Measurements from ENCODE around the gene ZNF774.
"Not testable (repeated sequence)": the region's sequence is repeated elsewhere in the genome, so short reads cannot be mapped to it uniquely, and the experiment has no call there.

The ZNF774 gene

DNA sequence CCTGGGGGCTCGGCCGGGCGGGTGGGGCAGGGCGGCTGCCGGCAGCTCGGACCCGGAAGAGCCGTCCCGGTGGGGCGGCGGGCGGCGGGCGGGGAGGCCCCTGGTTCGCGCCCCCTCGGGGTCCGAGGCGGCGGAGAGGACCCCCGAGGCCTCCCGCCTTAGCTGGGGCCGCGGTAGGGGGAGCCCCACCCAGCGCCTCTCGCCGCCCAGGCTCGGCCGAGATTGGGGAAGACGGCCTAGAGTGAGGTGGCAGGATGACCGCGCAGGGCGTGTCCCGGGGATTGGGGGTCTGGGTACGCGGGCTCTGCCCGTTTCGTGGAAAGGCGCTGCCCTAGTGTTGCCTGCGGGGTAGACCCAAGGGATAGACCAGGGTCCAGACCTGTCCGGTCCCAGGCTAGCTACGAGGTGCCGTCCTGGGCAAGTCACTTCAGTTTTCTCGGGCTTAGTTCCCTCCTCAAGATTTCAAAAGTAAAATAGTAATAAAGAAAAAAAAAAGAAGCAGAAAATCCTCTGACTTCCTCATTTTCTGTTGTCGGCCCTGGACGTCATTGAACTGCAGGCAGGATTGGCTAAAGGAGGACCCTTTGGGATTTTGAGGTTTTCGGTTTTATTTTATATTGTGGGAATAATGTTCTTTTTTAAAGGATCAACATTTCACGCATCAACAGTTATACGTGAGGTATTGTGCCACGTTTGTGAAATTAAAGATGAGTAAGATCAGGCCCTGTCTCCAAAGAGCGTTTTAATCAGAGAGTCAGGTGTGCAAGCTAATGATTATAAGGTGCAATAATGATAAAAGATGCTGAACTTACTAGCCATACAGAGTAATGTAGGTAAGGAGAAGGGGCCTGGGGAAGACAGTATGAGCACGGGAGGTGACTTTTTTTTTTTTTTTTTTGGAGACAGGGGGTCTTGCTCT is 36.6 kb downstream of the ZNF774 start:
- peak; percentile 21 to 28 for DNase-seq (ENCODE audit: low read depth in 1 of 2, low spot score in 1 of 2)

DNA sequence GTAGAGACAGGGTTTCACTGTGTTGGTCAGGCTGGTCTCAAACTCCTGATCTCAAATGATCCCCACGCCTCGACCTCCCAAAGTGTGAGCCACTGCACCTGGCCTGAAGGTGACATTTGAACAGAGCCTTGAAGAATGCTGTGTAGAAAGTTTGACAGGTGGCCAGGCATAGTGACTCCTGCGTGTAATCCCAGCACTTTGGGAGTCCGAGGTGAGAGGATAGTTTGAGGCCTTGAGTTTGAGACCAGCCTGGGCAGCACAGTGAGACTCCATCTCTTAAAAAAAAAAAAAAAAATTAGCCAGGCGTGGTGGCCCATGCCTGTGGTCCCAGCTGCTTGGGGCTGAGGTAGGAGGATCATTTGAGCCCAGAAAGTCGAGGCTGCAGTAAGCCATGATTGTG is 37.4 kb downstream of the ZNF774 start:
- DNase-seq (ENCODE audit: low read depth in 1 of 2, low spot score in 1 of 2), result no peak

DNA sequence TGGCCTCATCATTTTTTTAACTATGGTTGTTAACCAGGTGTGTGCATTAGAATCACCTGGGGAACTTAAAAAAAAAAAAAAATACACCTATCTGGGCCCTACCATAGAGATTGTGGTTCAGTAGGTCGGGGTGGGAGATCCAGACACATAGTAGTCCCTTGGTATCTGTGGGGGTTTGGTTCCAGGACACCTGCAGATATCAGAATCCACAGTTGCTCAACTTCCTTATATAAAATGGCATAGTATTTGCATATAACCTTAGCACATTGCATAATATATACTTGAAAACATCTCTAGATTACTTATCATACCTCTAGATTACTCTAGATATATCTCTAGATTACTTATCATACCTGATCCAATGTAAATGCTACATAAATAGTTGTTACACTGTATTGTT is 41.0 kb downstream of the ZNF774 start:
- no peak for DNase-seq (ENCODE audit: low read depth in 1 of 2, low spot score in 1 of 2)

DNA sequence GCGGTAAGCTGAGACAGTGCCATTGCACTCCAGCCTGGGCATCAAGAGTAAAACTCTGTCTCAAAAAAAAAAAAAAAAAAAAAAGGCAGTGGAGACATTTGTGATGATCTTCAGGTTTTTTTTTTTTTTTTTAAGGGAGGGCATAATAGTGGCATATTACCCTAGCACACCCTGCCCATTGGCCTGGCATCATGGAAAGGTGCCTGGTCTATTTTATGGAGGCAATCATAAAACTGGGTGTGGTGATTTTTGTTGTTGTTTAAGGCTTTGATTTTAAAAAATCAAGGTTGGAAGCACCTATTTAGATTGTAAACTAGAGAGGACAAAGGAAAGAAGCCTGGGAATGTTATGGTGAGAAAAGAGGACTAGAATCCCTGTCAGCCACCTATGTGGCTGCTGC is 42.0 kb downstream of the ZNF774 start:
- DNase-seq (ENCODE audit: low read depth in 1 of 2, low spot score in 1 of 2), result no peak

DNA sequence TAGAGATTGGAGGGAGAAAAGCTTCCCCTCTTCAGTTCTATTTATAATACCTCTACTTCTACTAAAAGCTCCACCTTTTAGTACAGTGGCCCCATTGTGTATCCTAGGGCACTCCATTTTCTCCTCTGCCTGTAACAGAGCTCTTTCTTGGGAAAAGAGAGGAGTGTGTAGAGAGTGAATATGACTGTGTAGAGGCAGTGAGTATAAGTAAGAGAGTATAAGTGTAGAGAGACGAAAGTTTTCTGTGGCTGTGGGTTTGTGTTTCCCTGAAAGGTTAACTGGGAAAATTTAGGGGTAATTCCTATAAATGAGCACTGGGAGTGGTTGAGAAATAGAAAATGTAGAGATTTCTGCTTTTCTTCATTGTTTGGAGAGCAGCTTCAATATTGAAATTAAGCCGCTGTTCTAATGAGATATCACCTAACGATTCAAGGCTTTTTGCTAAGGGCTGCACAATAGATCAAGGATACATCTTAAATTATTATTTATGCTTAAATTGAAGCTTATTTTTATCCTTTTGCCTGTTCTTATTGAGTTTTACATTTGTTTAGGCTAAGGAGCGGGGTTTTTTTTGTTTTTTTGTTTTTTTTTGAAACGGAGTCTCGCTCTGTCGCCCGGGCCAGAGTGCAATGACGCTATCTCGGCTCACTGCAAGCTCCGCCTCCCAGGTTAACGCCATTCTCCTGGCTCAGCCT is 42.8 kb downstream of the ZNF774 start:
- DNase-seq (ENCODE audit: low read depth in 1 of 2, low spot score in 1 of 2), result no peak

DNA sequence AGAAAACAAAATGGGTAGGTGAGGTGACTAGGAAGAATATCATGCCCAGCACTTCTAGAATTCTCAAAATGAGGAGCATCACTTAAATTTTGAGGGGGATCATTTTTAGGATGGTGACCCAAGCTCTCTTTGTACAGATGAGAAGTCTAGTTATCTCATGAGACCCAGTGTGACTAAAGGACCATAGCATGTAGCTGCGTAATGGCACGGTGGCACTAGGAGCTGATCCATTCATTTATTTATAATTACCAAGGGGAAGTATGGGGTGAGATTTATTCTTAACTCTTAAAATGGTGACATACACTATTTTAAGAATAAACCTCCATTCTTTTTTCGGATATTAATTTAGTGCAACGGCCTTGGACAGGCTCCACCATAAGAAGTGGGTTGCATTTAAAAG is 44.2 kb downstream of the ZNF774 start:
- no peak for DNase-seq (ENCODE audit: low read depth in 1 of 2, low spot score in 1 of 2)

DNA sequence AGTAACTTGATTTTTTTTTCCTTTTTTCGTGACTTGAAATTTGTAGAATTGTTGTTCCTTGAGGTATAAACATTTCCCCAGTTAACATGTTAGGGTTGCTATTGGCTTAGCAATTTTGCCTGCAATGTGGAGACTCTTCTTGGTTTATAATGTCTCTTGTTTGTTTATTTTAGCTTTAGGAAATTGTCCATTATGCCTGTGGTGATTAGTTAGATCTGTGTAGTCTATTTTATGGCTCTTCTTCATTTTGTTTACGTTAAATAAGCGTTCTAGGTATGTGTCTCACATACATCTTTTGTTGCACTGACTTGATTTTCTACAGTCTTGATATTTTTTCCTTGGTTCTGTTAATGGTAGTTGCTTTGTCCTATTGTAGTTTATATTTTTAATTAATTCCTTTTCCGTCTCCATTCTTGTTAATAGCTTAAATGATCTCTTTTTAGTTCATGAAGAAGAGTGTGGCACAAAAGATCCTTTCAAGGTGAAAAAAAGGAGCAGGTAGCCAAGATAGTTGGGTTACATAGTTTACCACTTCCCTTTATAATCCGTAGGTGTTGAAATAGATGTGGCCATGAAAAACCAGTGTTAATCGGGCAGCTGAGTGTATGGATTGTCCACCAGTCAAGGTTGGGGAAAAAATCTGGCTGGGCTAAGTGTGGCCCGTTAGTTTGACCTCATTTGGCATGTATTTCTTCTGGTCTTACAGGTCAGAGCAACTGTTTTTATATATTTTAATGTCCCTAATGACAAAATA is 48.1 kb downstream of the ZNF774 start:
- DNase-seq (ENCODE audit: low read depth in 1 of 2, low spot score in 1 of 2), result no peak

DNA sequence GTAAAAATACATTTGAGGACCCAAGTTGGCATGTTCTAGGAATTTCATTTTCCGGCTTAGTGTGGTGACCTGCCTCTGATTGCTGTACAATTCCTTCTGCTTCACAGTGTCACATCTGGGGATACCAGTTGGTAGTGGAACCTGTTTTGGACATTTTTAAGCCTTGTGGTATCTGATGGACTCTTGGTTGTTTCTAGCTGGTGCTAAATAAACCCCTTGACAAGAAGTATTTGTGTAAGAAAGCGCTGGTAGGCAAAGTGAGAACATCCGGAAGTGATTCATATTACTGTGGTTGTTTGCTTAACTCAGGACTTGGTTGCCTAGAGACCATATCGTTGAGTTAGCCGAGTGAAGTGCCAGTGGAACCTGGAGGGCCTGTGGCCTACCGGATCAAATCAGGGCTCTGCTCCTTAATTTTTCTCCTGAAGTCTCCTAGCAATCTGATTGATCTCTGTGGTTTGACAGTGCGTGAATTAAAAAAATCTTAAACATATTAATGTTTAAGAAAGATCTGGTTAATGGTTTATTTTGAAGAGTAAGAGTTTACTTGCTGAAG is 48.8 kb downstream of the ZNF774 start:
- DNase-seq (ENCODE audit: low read depth in 1 of 2, low spot score in 1 of 2), result peak in 1 of 2 donors; percentile 39

DNA sequence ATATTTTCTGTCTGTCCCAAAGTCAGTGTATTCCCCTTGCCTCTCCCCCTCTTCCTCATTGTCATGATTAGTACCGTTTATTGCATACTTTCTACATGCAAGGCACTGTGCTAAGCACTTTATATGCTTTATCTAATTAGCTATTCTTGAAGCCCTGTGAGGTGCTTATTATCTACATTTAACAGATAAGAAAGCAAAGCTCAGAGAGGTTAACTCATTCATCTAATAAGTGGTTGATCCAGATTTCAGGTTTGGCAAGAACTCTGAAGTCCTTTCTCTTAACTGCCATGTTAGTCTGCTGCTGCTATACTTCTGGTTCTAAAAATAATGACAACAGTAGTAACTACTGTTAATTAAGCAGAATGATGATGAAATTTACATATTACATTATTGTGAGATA is 49.4 kb downstream of the ZNF774 start:
- no peak for DNase-seq (ENCODE audit: low read depth in 1 of 2, low spot score in 1 of 2)

DNA sequence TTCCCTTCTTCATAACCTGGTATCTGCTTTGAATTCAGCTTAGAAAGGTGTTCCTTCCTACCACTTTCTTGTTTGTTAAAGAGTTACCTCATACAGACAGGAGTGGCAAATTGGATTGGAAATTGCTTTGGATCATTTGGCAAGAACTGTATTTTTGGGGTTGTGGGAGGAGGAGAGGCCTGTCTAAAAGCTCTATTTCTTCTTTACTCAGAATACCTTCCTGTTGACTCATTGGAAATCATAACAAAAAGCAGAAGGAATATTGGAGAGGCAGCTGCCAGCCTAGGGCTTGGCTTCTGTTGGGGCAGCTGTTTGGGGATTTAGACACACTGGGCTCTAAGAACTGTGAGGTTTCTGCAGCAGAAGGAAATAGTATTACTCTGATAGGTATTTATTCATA is 50.1 kb downstream of the ZNF774 start:
- no peak for DNase-seq (ENCODE audit: low read depth in 1 of 2, low spot score in 1 of 2)

DNA sequence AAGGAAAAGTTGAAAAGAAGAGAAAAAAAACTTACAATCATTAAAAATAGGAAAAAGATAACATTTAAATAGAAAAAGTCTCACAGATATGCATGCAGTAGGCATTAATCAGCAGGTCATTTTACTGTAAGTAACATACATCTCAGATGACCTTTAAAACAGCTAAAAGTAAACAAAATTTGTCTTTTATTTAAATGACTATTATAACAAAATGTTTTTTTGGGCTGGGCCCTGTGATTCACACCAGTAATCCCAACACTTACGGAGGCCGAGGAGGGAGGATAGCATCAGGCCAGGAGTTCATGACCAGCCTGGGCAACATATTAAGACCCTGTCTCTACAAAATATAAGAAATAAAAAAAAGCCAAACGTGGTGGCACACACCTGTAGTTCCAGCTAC is 50.7 kb downstream of the ZNF774 start:
- no peak for DNase-seq (ENCODE audit: low read depth in 1 of 2, low spot score in 1 of 2)

DNA sequence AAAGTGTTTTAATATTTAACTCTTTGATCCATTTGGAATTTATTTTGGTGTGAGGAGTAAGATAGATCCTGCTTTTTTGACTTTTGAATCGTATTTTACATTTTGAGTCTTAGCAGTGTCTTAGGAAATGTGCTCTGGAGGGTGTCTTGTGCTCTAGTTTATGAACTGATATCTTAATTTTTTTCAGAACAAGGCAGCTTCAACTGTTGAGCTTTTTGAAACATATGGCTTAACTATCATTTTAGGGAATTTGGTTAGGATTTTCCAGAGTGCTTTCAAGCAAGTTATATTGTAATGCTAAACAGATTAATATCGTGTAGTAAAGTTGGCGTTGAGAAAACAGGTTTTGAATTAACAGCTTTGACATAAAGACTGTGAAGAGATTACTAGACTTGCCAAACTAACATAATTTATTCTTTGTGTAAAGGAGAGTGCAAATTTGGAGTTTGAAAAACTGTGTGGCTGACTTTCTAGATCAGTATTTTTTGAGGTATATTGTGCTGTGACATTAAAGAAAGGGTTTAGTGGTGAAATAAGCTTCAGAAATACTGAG is 53.0 kb downstream of the ZNF774 start:
- DNase-seq (ENCODE audit: low read depth in 1 of 2, low spot score in 1 of 2), result no peak

DNA sequence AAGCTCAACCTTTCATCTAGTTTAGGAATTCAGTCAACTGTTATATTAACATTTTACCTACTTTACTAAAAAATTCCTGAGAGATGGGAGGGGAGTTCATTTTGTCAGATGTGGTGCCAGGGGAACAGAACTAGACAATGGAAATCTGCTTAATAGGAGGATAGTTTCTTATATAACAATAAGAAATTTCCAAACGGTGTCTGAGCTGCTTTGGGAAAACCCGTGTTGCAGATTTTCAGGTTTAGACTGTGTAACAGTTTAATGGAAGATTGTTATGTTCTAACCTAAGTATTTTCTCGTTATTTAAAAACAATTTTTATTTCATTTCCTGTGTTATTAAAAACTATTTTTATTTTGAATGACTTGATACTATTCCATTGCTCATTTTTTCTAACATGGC is 55.3 kb downstream of the ZNF774 start:
- no peak for DNase-seq (ENCODE audit: low read depth in 1 of 2, low spot score in 1 of 2)

DNA sequence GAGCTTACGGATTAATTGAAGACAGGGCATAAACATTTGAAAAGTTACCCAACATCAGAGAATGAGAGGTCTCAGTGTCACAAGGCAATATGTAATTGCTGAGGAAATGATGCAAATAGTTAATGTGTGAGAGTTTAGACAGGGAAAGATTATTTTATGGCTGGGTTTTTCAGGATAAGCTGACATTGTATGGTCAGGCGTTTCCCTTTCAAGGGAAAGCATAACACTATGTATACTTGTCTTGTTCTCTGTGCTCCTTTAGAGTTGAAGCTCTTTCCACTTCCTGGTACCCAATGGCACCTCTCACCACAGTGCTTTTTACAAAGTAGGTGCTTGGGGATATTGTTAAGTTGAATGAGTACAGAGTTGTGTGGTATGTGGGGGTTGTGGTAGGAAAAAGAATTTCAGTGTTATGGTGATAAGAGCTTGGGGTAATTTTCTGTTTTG is 55.8 kb downstream of the ZNF774 start:
- DNase-seq (ENCODE audit: low read depth in 1 of 2, low spot score in 1 of 2), result no peak

DNA sequence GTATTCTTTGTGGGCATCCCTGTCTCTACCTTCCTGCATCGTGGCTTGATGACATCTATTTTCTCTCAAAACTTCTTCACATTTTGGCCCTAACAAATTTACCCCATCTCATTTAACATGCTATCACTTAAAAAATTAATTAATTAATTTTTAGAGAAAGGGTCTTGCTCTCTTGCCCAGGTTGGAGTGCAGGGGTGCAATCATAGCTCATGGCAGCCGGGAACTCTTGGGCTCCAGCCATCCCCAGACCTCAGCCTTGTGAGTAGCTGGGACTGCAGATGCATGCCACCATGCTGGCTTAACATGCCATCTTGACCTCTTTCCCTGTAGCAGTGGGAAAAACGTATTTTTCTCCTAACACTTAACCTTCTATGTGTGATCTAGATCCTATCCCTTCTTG is 56.6 kb downstream of the ZNF774 start:
- no peak for DNase-seq (ENCODE audit: low read depth in 1 of 2, low spot score in 1 of 2)

DNA sequence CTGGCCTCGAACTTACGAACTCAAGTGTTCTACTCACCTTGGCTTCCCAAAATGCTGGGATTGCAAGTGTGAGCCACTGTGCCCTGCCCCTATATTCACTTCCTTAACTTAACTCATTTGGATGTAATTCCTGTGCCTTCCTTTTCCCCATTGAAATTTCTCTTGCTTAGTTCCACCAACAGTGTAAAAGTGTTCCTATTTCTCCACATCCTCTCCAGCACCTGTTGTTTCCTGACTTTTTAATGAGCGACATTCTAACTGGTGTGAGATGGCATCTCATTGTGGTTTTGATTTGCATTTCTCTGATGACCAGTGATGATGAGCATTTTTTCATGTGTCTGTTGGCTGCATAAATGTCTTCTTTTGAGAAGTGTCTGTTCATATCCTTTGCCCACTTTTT is 57.5 kb downstream of the ZNF774 start:
- DNase-seq (ENCODE audit: low read depth in 1 of 2, low spot score in 1 of 2), result not testable (repeated sequence)

DNA sequence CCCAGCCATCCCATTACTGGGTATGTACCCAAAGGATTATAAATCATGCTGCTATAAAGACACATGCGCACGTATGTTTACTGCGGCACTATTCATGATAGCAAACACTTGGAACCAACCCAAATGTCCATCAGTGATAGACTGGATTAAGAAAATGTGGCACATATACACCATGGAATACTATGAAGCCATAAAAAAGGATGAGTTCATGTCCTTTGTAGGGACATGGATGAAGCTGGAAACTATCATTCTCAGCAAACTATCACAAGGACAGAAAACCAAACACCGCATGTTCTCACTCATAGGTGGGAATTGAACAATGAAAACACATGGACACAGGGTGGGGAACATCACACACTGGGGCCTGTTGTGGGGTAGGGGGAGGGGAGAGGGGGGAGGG is 58.2 kb downstream of the ZNF774 start:
- not testable (repeated sequence) for DNase-seq (ENCODE audit: low read depth in 1 of 2, low spot score in 1 of 2)

DNA sequence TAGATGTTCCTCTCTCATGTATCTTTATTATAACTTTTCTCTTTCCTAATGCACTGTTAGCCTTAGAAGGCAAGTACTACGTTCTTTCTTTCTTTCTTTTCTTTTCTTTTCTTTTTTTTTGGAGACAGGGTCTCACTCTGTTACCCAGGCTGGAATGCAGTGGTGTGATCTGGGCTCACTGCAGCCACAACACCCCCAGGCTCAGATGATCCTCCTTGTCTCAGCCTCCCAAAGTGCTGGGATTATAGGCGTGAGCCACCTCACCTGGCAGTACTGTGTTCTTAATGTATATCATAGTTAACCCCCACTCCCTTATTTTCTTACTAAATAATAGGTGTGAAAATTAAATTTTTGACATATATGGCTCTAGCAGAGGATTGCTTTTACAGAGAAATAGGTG is 59.1 kb downstream of the ZNF774 start:
- DNase-seq (ENCODE audit: low read depth in 1 of 2, low spot score in 1 of 2), result no peak
